LNCAP (cell line): ENCODE results near the gene EFEMP2.

Experiments used
- CTCF ChIP-seq: fragments of 450-650 bp; IDR thresholded peaks from 2 replicates; pipeline ENCODE4 v1.5.1; 2017; ENCODE audit warnings: mild to moderate bottlenecking

Gene EFEMP2

GRCh38 chr11:65856689-65857499 is 15.7 kb downstream of the EFEMP2 start:
- TF ChIP-seq CTCF = no peak

- no peak for TF ChIP-seq CTCF
Measured at GRCh38 chr11:65855927-65856363, 16.7 kb downstream of the EFEMP2 start.

- TF ChIP-seq CTCF = no peak
Measured at GRCh38 chr11:65854852-65855837, 17.5 kb downstream of the EFEMP2 start.

- no peak for TF ChIP-seq CTCF
Measured at GRCh38 chr11:65854161-65854592, 18.4 kb downstream of the EFEMP2 start.

- TF ChIP-seq CTCF = no peak
Measured at GRCh38 chr11:65853246-65853979, 19.2 kb downstream of the EFEMP2 start.

- no peak for TF ChIP-seq CTCF
Measured at GRCh38 chr11:65852508-65853245, 19.9 kb downstream of the EFEMP2 start.
